GM23248 (cell line): ENCODE data around the gene KIAA1671. TPM values are rescaled to one million over a fixed set of nuclear protein-coding genes. Genes with fewer than 3 reads are reported as not detected.

Experiments used
- polyA plus RNA-seq: library from polyadenylated mRNA; unstranded; fragments of >200 nt; fragmentation: Nextera tagmentation; extraction: Ambion mirVana; gene quantifications from 2 replicates; pipeline ENCODE4 v1.2.1, GENCODE V29; 2016
- small RNA-seq: library from RNA; depleted of rRNA; stranded (forward); fragments of <200 nt; gene quantifications from one replicate; pipeline ENCODE3, GENCODE V24; 2014; ENCODE audit warnings: low read depth, low replicate concordance
- total RNA-seq: library from RNA; depleted of rRNA; stranded (reverse); fragments of >200 nt; shearing (Covaris generic); gene quantifications from 2 replicates; pipeline ENCODE4 v1.2.3, GENCODE V29; 2014; rRNA removed

Gene KIAA1671
- total and polyA plus RNA-seq, 2 experiments from 2014 or later, result 0.25 to 0.76 TPM

Small RNAs within 50 kb of the gene (small RNA-seq; reads per million reads assigned to genes)
- not detected for gene Z99916.2

Other genes starting within 250 kb of the KIAA1671 start
- gene PIWIL3, start 178.0 kb upstream of the KIAA1671 start, total RNA-seq, result not detected in 2 replicates
- gene PIWIL3, start 178.0 kb upstream of the KIAA1671 start, polyA plus RNA-seq, result not detected in 2 replicates
- not detected in 2 replicates for gene SGSM1, start 146.5 kb upstream of the KIAA1671 start, total RNA-seq
- not detected in 2 replicates for gene SGSM1, start 146.5 kb upstream of the KIAA1671 start, polyA plus RNA-seq
- not detected in 2 replicates for gene LHFPL7, start 6.0 kb upstream of the KIAA1671 start, total RNA-seq
- gene LHFPL7, start 6.0 kb upstream of the KIAA1671 start, polyA plus RNA-seq, result not detected in 2 replicates
- not detected in 2 replicates for gene CRYBB3, start 247.1 kb downstream of the KIAA1671 start, total RNA-seq
- not detected in 2 replicates for gene CRYBB3, start 247.1 kb downstream of the KIAA1671 start, polyA plus RNA-seq